ENCODE measurements around the gene MYH14.
"Not testable (repeated sequence)": the region's sequence is repeated elsewhere in the genome, so short reads cannot be mapped to it uniquely, and the experiment has no call there.

The MYH14 gene

DNA sequence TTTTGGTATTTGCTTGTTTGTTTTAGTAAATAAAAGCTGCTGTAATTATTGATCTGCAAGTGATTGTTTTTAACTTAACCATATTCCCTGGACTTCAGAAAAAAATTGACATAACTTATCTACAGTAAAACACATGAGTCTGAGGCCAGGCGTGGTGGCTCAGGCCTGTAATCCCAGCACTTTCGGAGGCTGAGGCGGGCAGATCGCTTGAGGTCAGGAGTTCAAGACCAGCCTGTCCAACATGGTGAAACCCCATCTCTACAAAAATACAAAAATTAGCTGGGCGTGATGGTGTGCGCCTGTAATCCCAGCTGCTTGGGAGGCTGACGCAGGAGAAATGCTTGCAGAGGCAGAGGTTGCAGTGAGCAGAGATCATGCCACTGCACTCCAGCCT, 150.1 kb downstream of the MYH14 start:
- H3K79me2 ChIP-seq (ENCODE audit: control insufficient read depth, insufficient read depth, low read length, unreplicated experiment); H3K36me3 ChIP-seq (ENCODE audit: insufficient read depth, low read length); H3K4me3 ChIP-seq (ENCODE audit: low read depth, low read length); H2AFZ ChIP-seq (ENCODE audit: low read length, unreplicated experiment); H3K4me1 ChIP-seq (ENCODE audit: control insufficient read depth, insufficient read depth, low read length, unreplicated experiment); H3K27ac ChIP-seq (ENCODE audit: low read depth, low read length); H3K27me3 ChIP-seq (ENCODE audit: insufficient read depth, low read length): not testable (repeated sequence)

DNA sequence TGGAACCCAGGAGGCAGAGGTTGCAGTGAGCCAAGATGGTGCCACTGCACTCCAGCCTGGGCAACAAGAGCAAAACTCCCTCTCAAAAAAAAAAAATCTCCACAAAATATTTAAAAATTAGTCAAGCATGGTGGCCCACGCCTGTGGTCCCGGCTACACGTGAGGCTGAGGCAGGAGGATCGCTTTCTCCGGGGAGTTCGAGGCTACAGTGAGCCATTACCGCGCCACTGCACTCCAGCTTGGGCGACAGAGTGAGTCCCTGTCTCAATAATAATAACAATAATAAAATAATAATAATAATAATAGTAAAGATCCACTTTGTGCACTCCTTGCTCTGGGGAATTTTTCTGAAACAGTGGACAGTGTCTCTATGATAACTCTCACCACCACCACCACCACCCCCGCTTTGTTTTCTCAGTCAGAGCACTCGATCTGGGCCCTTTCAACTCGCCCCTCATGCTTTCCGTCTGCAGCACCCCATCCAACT, 153.3 kb downstream of the MYH14 start:
- H2AFZ ChIP-seq (ENCODE audit: low read length, unreplicated experiment): no peak overlapping the region
- no peaks in the 10 kb centered on the region for H3K4me1 ChIP-seq (ENCODE audit: control insufficient read depth, insufficient read depth, low read length, unreplicated experiment)
- no peaks in the 10 kb centered on the region for H3K27me3 ChIP-seq (ENCODE audit: insufficient read depth, low read length)
- H3K36me3 ChIP-seq (ENCODE audit: insufficient read depth, low read length): no peaks in the 10 kb centered on the region
- H3K4me3 ChIP-seq (ENCODE audit: low read depth, low read length): no peak overlapping the region
- H3K27ac ChIP-seq (ENCODE audit: low read depth, low read length): no peak overlapping the region
- H3K79me2 ChIP-seq (ENCODE audit: control insufficient read depth, insufficient read depth, low read length, unreplicated experiment): no peaks in the 10 kb centered on the region

DNA sequence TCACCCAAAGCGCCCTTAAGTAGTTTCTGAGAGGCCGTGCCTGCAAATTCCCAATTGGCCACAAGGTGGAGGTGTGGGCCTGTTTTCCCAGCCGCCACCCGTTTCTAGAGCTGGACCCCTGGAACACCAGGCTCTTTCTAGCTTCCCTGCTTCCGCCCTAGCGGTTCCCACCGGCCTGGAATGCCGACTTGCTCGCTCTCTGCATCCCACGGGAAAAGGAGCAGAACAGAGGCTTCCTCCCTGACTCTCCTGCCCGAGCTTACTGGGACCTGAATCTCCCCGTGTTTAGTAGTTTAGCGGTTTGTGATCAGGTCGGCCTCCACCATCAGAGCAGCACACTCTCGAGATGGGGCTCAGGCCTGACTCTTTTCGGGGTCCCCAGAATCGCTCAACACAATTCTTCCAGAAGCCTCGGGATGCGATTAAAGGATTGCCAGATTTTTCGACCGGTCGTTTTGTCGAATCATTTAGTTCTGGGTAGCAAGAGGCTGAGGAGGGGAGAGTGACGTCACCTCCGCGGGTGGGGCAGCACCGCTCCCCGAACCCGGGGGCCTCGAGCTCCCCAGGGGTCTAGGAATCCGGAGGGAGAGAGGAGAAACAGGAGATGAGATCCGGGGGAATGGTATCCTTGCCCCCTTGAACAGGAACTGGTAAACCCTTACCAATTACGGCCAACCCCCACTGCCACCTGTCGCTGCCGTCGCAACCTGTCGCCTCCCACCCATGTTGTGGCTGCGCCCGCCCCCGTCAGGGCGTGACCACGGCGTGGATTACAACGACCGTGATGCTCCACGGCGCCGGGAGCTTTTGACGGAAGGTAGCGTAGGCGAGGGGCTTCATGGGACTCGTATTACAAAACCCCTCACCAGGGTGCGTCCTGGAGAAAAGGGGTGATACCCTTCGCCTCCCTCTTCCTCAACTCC, 154.0 kb downstream of the MYH14 start:
- Histone ChIP-seq H3K79me2 (ENCODE audit: control insufficient read depth, insufficient read depth, low read length, unreplicated experiment) (no peaks in the 10 kb centered on the region), H2AFZ (ENCODE audit: low read length, unreplicated experiment) (peak overlapping the region; percentile 74), H3K36me3 (ENCODE audit: insufficient read depth, low read length) (no peaks in the 10 kb centered on the region), H3K27me3 (ENCODE audit: insufficient read depth, low read length) (no peaks in the 10 kb centered on the region), H3K4me3 (ENCODE audit: low read depth, low read length) (peak overlapping the region; percentile 71), H3K4me1 (ENCODE audit: control insufficient read depth, insufficient read depth, low read length, unreplicated experiment) (no peaks in the 10 kb centered on the region), H3K27ac (ENCODE audit: low read depth, low read length) (no peak overlapping the region)

DNA sequence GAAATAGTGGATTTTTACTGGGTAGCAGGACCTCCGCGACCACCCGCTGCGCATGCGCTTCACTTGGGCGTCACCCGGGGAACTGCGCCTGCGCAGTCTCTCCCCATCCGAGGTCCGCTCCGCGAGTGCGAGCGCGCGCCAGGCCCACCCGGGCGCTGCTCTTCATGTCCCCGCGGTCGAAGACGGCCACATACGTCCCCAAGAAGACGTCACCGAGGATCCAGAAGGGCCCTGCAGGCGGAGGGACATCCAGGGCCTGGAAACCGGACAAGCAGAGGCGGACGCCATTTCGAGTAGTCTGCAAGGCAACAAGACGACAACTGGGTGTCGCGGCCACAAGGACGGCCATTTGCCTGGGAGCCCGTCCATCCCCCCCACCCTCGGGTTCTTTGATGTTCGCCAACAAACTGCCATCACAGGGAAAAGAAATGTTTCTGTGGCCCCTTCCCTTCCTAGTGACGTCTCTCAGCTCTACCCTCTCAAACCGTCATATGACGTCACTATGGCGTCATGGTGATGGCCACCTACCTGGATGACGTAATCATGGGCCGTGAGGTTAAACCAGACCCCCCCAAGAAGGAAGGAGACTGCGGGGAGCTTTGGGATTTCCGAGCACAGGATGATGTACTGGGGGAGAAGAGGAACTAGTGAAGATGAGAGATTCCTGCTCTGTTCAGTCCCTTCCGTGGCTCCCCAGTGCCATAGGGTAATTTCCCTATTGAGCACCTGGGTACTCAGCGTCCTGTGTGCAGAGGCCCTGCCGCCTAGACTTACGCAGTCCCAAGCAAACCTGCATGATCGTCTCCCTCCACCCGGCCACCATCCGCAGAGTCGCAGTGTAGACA, 155.3 kb downstream of the MYH14 start:
- H3K36me3 ChIP-seq (ENCODE audit: insufficient read depth, low read length): no peaks in the 10 kb centered on the region
- no peak overlapping the region for H2AFZ ChIP-seq (ENCODE audit: low read length, unreplicated experiment)
- no peaks in the 10 kb centered on the region for H3K4me1 ChIP-seq (ENCODE audit: control insufficient read depth, insufficient read depth, low read length, unreplicated experiment)
- H3K79me2 ChIP-seq (ENCODE audit: control insufficient read depth, insufficient read depth, low read length, unreplicated experiment): no peaks in the 10 kb centered on the region
- no peak overlapping the region for H3K27ac ChIP-seq (ENCODE audit: low read depth, low read length)
- H3K27me3 ChIP-seq (ENCODE audit: insufficient read depth, low read length): no peaks in the 10 kb centered on the region
- peak overlapping the region; percentile 69 for H3K4me3 ChIP-seq (ENCODE audit: low read depth, low read length)

DNA sequence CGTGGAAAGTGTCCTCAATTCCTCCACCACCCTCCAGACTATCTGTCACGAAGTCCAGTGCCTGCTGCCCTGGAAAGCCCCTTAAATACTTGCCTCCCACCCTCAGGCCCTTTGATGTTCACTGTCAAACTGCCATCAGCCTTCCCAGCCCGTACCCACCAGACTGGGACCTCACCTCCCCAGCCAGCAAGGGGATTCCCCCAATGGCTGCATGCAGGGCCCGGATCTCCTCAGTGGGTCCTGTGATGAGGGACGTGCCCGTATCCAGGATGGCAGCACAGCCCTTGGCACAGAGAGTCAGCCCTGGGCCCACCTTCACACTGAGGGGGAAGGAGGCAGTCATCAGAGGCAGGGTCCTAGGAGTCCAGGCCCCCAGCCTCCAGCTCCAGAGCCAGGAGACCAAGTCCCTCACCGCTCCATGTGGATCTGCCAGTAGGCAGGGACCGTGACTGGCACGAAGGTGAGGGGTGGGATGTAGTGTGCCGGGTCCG, 156.0 kb downstream of the MYH14 start:
- H3K27me3 ChIP-seq (ENCODE audit: insufficient read depth, low read length): no peaks in the 10 kb centered on the region
- H3K4me3 ChIP-seq (ENCODE audit: low read depth, low read length): no peak overlapping the region
- no peaks in the 10 kb centered on the region for H3K79me2 ChIP-seq (ENCODE audit: control insufficient read depth, insufficient read depth, low read length, unreplicated experiment)
- no peak overlapping the region for H3K27ac ChIP-seq (ENCODE audit: low read depth, low read length)
- H2AFZ ChIP-seq (ENCODE audit: low read length, unreplicated experiment): no peak overlapping the region
- H3K4me1 ChIP-seq (ENCODE audit: control insufficient read depth, insufficient read depth, low read length, unreplicated experiment): no peaks in the 10 kb centered on the region
- H3K36me3 ChIP-seq (ENCODE audit: insufficient read depth, low read length): no peaks in the 10 kb centered on the region

All from ACC112 (cell line).